ENCODE data around the gene FYN. TPM values are rescaled to one million over a fixed set of nuclear protein-coding genes. Genes with fewer than 3 reads are reported as not detected.

The FYN gene
- polyA plus RNA-seq, 1 donor (not counting 4 experiments of a cell fraction or from before 2014, with no cell fraction given): 24.7 TPM

DNA sequence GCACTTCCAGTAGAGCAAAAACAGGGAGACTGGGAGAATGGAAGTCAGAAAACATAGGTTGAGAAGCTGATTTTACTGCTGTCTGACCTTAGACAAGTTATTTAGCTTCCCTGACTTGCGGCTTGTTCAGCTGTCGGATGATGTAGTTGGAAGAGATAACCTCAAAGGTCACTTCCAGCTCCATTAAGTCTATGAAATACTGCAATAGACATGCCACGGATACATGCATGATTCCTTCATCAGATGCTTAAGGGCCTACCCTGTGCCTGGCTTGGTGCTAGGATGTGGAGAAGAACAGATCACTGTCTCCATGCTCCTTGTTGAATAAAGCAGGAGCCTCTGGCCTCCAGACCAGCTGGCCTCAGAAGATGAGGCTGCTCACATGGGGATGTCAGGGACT lies 43.7 kb downstream of the FYN start:
- DNase-seq (ENCODE audit: low read depth, low spot score) (no peak), FAIRE-seq (no peak)
- dilution Hi-C loops (cut with MboI; ENCODE audit: extremely low pct_ligation_motif_present, low sequenced_read_pairs): no loop called here
- no peaks in the 10 kb centered on the region for H3K4me1 ChIP-seq (ENCODE audit: control insufficient read depth, extremely low read depth, insufficient read depth, low read length)
- H3K79me2 ChIP-seq (ENCODE audit: control insufficient read depth, insufficient read depth, low read length): no peaks in the 10 kb centered on the region
- no peaks in the 10 kb centered on the region for H4K20me1 ChIP-seq (ENCODE audit: control insufficient read depth, extremely low read depth, insufficient read depth, low read length)
- H3K9me3 ChIP-seq (ENCODE audit: control insufficient read depth, low read depth, low read length): no peaks in the 10 kb centered on the region
- H3K9me1 ChIP-seq (ENCODE audit: control insufficient read depth, extremely low read depth, insufficient read depth, low read length): peaks cover 2% of the 10 kb centered on the region
- H3K4me2 ChIP-seq (ENCODE audit: control insufficient read depth, extremely low read depth, insufficient read depth, low read depth, low read length): no peak overlapping the region
- no peak overlapping the region for H3K9ac ChIP-seq (ENCODE audit: control insufficient read depth, extremely low read depth, insufficient read depth, low read length)
- TF ChIP-seq, protein P1, sequence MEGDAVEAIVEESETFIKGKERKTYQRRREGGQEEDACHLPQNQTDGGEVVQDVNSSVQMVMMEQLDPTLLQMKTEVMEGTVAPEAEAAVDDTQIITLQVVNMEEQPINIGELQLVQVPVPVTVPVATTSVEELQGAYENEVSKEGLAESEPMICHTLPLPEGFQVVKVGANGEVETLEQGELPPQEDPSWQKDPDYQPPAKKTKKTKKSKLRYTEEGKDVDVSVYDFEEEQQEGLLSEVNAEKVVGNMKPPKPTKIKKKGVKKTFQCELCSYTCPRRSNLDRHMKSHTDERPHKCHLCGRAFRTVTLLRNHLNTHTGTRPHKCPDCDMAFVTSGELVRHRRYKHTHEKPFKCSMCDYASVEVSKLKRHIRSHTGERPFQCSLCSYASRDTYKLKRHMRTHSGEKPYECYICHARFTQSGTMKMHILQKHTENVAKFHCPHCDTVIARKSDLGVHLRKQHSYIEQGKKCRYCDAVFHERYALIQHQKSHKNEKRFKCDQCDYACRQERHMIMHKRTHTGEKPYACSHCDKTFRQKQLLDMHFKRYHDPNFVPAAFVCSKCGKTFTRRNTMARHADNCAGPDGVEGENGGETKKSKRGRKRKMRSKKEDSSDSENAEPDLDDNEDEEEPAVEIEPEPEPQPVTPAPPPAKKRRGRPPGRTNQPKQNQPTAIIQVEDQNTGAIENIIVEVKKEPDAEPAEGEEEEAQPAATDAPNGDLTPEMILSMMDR (optimal IDR thresholded peaks at IDR 0.05 in 1 of 3, IDR thresholded peaks at IDR 0.05 in 1 of 3, conservative IDR thresholded peaks at IDR 0.05 in 1 of 3; ENCODE audit: extremely low read depth in 1 of 3, insufficient read depth in 2 of 3, low read length in 3 of 3): no peak
- TF ChIP-seq EZH2 (IDR thresholded peaks at IDR 0.05; ENCODE audit: low read length): no peak
- H2AFZ ChIP-seq (ENCODE audit: control insufficient read depth, low read length): no peak overlapping the region
- peaks cover 0 to 2% of the 10 kb centered on the region in 2 experiments for H3K36me3 ChIP-seq (ENCODE audit: control insufficient read depth in 2 of 2, extremely low read depth in 1 of 2, insufficient read depth in 2 of 2, low read length in 2 of 2)
- H3K27ac ChIP-seq (ENCODE audit: control insufficient read depth, insufficient read depth, low read length): no peak overlapping the region
- H3K27me3 ChIP-seq (ENCODE audit: control insufficient read depth, extremely low read depth, insufficient read depth, low read length): no peaks in the 10 kb centered on the region
- no peak overlapping the region for H3K4me3 ChIP-seq (ENCODE audit: control insufficient read depth in 2 of 3, extremely low read depth in 1 of 3, insufficient read depth in 2 of 3, low read depth in 1 of 3, low read length in 3 of 3)

GRCh38 chr6:111828809-111829208 lies 44.4 kb downstream of the FYN start:
- TF ChIP-seq, protein P1 (optimal IDR thresholded peaks at IDR 0.05 in 1 of 3, IDR thresholded peaks at IDR 0.05 in 1 of 3, conservative IDR thresholded peaks at IDR 0.05 in 1 of 3; ENCODE audit: extremely low read depth in 1 of 3, insufficient read depth in 2 of 3, low read length in 3 of 3): no peak
- TF ChIP-seq EZH2 (IDR thresholded peaks at IDR 0.05; ENCODE audit: low read length): no peak
- Histone ChIP-seq H3K4me2 (ENCODE audit: control insufficient read depth, extremely low read depth, insufficient read depth, low read depth, low read length) (no peak overlapping the region), H3K9ac (ENCODE audit: control insufficient read depth, extremely low read depth, insufficient read depth, low read length) (no peak overlapping the region), H3K4me1 (ENCODE audit: control insufficient read depth, extremely low read depth, insufficient read depth, low read length) (peaks cover 7% of the 10 kb centered on the region), H3K79me2 (ENCODE audit: control insufficient read depth, insufficient read depth, low read length) (no peaks in the 10 kb centered on the region), H3K27me3 (ENCODE audit: control insufficient read depth, extremely low read depth, insufficient read depth, low read length) (no peaks in the 10 kb centered on the region), H2AFZ (ENCODE audit: control insufficient read depth, low read length) (no peak overlapping the region), H3K27ac (ENCODE audit: control insufficient read depth, insufficient read depth, low read length) (no peak overlapping the region), H3K36me3 (ENCODE audit: control insufficient read depth in 2 of 2, extremely low read depth in 1 of 2, insufficient read depth in 2 of 2, low read length in 2 of 2) (peaks cover 0 to 2% of the 10 kb centered on the region in 2 experiments), H3K9me3 (ENCODE audit: control insufficient read depth, low read depth, low read length) (no peaks in the 10 kb centered on the region), H3K4me3 (ENCODE audit: control insufficient read depth in 2 of 3, extremely low read depth in 1 of 3, insufficient read depth in 2 of 3, low read depth in 1 of 3, low read length in 3 of 3) (no peak overlapping the region), H4K20me1 (ENCODE audit: control insufficient read depth, extremely low read depth, insufficient read depth, low read length) (no peaks in the 10 kb centered on the region), H3K9me1 (ENCODE audit: control insufficient read depth, extremely low read depth, insufficient read depth, low read length) (peaks cover 2% of the 10 kb centered on the region)
- DNase-seq (ENCODE audit: low read depth, low spot score): no peak
- no peak for FAIRE-seq
- dilution Hi-C loops (cut with MboI; ENCODE audit: extremely low pct_ligation_motif_present, low sequenced_read_pairs): no loop called here
